HepG2 (cell line): Measurements from ENCODE around the gene DAZAP1. TPM values are rescaled to one million over a fixed set of nuclear protein-coding genes. Genes with fewer than 3 reads are reported as not detected.

Source experiments
- ATAC-seq: fragments of 200-7000 bp; cut with Tn5 transposase; 3 replicates; pipeline ENCODE4 v1.9.1; 2020; ENCODE audit warnings: mild to moderate bottlenecking, moderate library complexity
- BruUV-seq: library from RNA; stranded (reverse); fragments of 400-500 nt; replicated peaks from 2 replicates; lab custom pipeline; 2021; lab: Mats Ljungman, UMichigan
- CTCF ChIA-PET: fragments of 300-600 bp; formaldehyde crosslinking; extraction: SDS; loops from one replicate; lab custom pipeline; 2021; ENCODE audit warnings: low total read pairs, inconsistent platforms, low intra/inter-chr PET ratio; lab: Yijun Ruan, JAX
- POLR2A ChIA-PET: fragments of 350-600 bp; sonication (Branson Sonifier 250); formaldehyde crosslinking; loops from one replicate; lab custom pipeline; 2020; ENCODE audit warnings: antibody characterized with exemption, inconsistent platforms; lab: Yijun Ruan, JAX
- DNase-seq: peaks from one replicate; pipeline ENCODE4 v3.0.0-alpha.2; 2015; ENCODE audit warnings: low spot score
- FAIRE-seq: peaks from 3 replicates; lab custom pipeline; 2011; peaks lifted over from hg19 to GRCh38; lab: Jason Lieb, UNC
- H2AFZ ChIP-seq: one replicate; pipeline ENCODE4 v1.6.1; 2011; ENCODE audit warnings: low read length, inconsistent platforms
- H3K27ac ChIP-seq: fragments of 300-600 bp; 3 replicates; pipeline ENCODE4 v1.8.0; 2011; ENCODE audit warnings: mixed run types, mild to moderate bottlenecking, mixed read lengths, low read length, inconsistent platforms; ENCODE audit not compliant: insufficient read depth; ENCODE audit errors: extremely low read length
- H3K27me3 ChIP-seq, 2 experiments: fragments of 200-600 bp in 1 of 2; 2 replicates in 1 of 2; 3 replicates in 1 of 2; pipeline versions ENCODE4 v1.6.0 to v1.8.0; 2011; ENCODE audit warnings: low read length in 2 of 2, mild to moderate bottlenecking in 2 of 2, moderate library complexity in 2 of 2, inconsistent platforms in 1 of 2; ENCODE audit not compliant: insufficient read depth in 2 of 2, control insufficient read depth in 1 of 2
- H3K36me3 ChIP-seq, 2 experiments: fragments of 200-600 bp in 1 of 2; replicated peaks in 1 of 2; 2 replicates in 1 of 2; 3 replicates in 1 of 2; pipeline versions ENCODE4 v1.5.1 to v1.8.0; 2011; ENCODE audit warnings: low read length in 2 of 2, inconsistent platforms in 1 of 2; ENCODE audit not compliant: insufficient read depth in 2 of 2, control insufficient read depth in 1 of 2
- H3K4me1 ChIP-seq: 2 replicates; pipeline ENCODE4 v1.5.1; 2012; ENCODE audit warnings: low read length, inconsistent platforms; ENCODE audit not compliant: insufficient read depth
- H3K4me2 ChIP-seq: 2 replicates; pipeline ENCODE4 v1.6.0; 2011; ENCODE audit warnings: low read depth, low read length, inconsistent platforms
- H3K4me3 ChIP-seq, 3 experiments: fragments of 200-600 bp in 1 of 3; sonication (generic), shearing (Covaris generic) in 1 of 3; replicated peaks in 1 of 3; 2 replicates each; pipeline ENCODE4 v1.5.1; 2011 to 2016; ENCODE audit warnings: low read length in 3 of 3, inconsistent platforms in 2 of 3, low read depth in 2 of 3, mild to moderate bottlenecking in 2 of 3, control low read depth in 1 of 3, mixed read lengths in 1 of 3; ENCODE audit not compliant: insufficient read depth in 1 of 3
- H3K79me2 ChIP-seq: one replicate; pipeline ENCODE4 v1.6.1; 2011; ENCODE audit warnings: low read length, inconsistent platforms; ENCODE audit not compliant: insufficient read depth
- H3K9ac ChIP-seq: 2 replicates; pipeline ENCODE4 v1.6.0; 2011; ENCODE audit warnings: mild to moderate bottlenecking, low read depth, low read length, inconsistent platforms; ENCODE audit not compliant: insufficient read depth
- H3K9me3 ChIP-seq: 2 replicates; pipeline ENCODE4 v1.5.1; 2012; ENCODE audit warnings: mild to moderate bottlenecking, low read length
- H4K20me1 ChIP-seq: 2 replicates; pipeline ENCODE4 v1.6.0; 2011; ENCODE audit warnings: inconsistent platforms, mild to moderate bottlenecking, low read length, moderate library complexity; ENCODE audit not compliant: insufficient read depth
- AGO1 ChIP-seq: fragments of 200-400 bp; formaldehyde crosslinking; IDR thresholded peaks from 2 replicates; pipeline ENCODE4 v1.6.1; 2017; ENCODE audit warnings: mild to moderate bottlenecking, low read depth, low read length, moderate library complexity; ENCODE audit not compliant: poor library complexity, severe bottlenecking
- AGO2 ChIP-seq: fragments of 200-400 bp; formaldehyde crosslinking; optimal IDR thresholded peaks from 2 replicates; pipeline ENCODE3; 2017; ENCODE audit warnings: mild to moderate bottlenecking, low read depth, low read length, moderate library complexity
- HHEX ChIP-seq: IDR thresholded peaks from 2 replicates; pipeline ENCODE4 v1.6.1; 2016; ENCODE audit warnings: control low read depth
- HNRNPL ChIP-seq: fragments of 200-400 bp; formaldehyde crosslinking; IDR thresholded peaks from 2 replicates; pipeline ENCODE4 v1.6.1; 2017; ENCODE audit warnings: mild to moderate bottlenecking, low read depth, low read length
- HNRNPLL ChIP-seq: fragments of 200-400 bp; formaldehyde crosslinking; IDR thresholded peaks from 2 replicates; pipeline ENCODE4 v1.6.1; 2017; ENCODE audit warnings: mild to moderate bottlenecking, low read depth, low read length; ENCODE audit not compliant: poor library complexity, severe bottlenecking
- NFE2L2 ChIP-seq: fragments of 150-350 bp; IDR thresholded peaks from 2 replicates; pipeline ENCODE4 v1.6.1; 2014; ENCODE audit warnings: low read length
- POLR2AphosphoS2 ChIP-seq: IDR thresholded peaks from 2 replicates; pipeline ENCODE4 v1.6.1; 2011; ENCODE audit warnings: low read depth, low read length, improper control_type of control experiment
- RBFOX2 ChIP-seq: fragments of 200-400 bp; formaldehyde crosslinking; IDR thresholded peaks from 2 replicates; pipeline ENCODE4 v1.6.1; 2017; ENCODE audit warnings: low read depth, mild to moderate bottlenecking, low read length
- ZNF160 ChIP-seq: sonication (generic); formaldehyde crosslinking; IDR thresholded peaks from 2 replicates; pipeline ENCODE4 v1.8.0; 2022; ENCODE audit warnings: mild to moderate bottlenecking, inconsistent platforms, missing genetic modification reagents
- ZNF451 ChIP-seq: sonication (generic); formaldehyde crosslinking; IDR thresholded peaks from 2 replicates; pipeline ENCODE4 v1.5.0; 2020; ENCODE audit warnings: mild to moderate bottlenecking, missing genetic modification reagents
- ZNF496 ChIP-seq: sonication (generic); formaldehyde crosslinking; IDR thresholded peaks from 2 replicates; pipeline ENCODE4 v1.8.1; 2023; ENCODE audit warnings: mild to moderate bottlenecking, moderate library complexity, missing genetic modification reagents; ENCODE audit not compliant: insufficient replicate concordance
- WGBS: methylation state at CpG from one replicate; pipeline ENCODE4 v1.1.6; 2017; ENCODE audit warnings: low lambda C conversion rate; 5-methylcytosine and 5-hydroxymethylcytosine counted together
- in situ Hi-C: cut with HindIII; loops from 2 replicates; pipeline ENCODE4 v1.10.0; 2017; ENCODE audit warnings: low pct_unique_long_range_greater_than_20kb; ENCODE audit not compliant: extremely low pct_ligation_motif_present
- intact Hi-C: fragments of 100-400 bp; cut with micrococcal nuclease; formaldehyde crosslinking; loops from one replicate; pipeline ENCODE4 v1.10.0; 2022; ENCODE audit not compliant: unreplicated experiment
- polyA plus RNA-seq, 8 experiments: library from polyadenylated mRNA; depleted of rRNA in 3 of 8; stranded (reverse) in 7 of 8; unstranded in 1 of 8; fragments of >200 nt; fragmentation: Illumina TruSeq in 4 of 8; extraction: Trizol in 4 of 8; gene quantifications; 2 replicates each; pipeline versions ENCODE4 v1.2.1 to v1.2.3, GENCODE V29; 2011 to 2016; ENCODE audit warnings: low read depth in 4 of 8, missing spikeins in 1 of 8, mixed read lengths in 1 of 8; ENCODE audit not compliant: insufficient read depth in 1 of 8
- total RNA-seq, 5 experiments: library from RNA; depleted of rRNA; stranded (reverse); fragments of >200 nt; fragmentation: Illumina TruSeq; extraction: Trizol; gene quantifications; 2 replicates each; pipeline ENCODE4 v1.2.3, GENCODE V29; 2016; ENCODE audit warnings: low read depth in 1 of 5
- TF ChIP-seq, protein P1 (sequence below): sonication (generic); formaldehyde crosslinking; IDR thresholded peaks from 2 replicates; pipeline ENCODE4 v1.8.1; 2023; ENCODE audit warnings: missing genetic modification reagents, mild to moderate bottlenecking, borderline replicate concordance
- TF ChIP-seq, protein P2 (sequence below): sonication (generic); formaldehyde crosslinking; conservative IDR thresholded peaks from 2 replicates; pipeline ENCODE4 v1.4.0; 2020; ENCODE audit warnings: missing genetic modification reagents
- TF ChIP-seq, protein P3 (sequence below): fragments of 450-650 bp; IDR thresholded peaks from 2 replicates; pipeline ENCODE4 v1.6.1; 2016

The DAZAP1 gene
- total and polyA plus RNA-seq, 2 of the 13 experiments (the other 11 are each of a cell fraction or from before 2014, with no cell fraction given): 63.3 to 79.2 TPM

DNA sequence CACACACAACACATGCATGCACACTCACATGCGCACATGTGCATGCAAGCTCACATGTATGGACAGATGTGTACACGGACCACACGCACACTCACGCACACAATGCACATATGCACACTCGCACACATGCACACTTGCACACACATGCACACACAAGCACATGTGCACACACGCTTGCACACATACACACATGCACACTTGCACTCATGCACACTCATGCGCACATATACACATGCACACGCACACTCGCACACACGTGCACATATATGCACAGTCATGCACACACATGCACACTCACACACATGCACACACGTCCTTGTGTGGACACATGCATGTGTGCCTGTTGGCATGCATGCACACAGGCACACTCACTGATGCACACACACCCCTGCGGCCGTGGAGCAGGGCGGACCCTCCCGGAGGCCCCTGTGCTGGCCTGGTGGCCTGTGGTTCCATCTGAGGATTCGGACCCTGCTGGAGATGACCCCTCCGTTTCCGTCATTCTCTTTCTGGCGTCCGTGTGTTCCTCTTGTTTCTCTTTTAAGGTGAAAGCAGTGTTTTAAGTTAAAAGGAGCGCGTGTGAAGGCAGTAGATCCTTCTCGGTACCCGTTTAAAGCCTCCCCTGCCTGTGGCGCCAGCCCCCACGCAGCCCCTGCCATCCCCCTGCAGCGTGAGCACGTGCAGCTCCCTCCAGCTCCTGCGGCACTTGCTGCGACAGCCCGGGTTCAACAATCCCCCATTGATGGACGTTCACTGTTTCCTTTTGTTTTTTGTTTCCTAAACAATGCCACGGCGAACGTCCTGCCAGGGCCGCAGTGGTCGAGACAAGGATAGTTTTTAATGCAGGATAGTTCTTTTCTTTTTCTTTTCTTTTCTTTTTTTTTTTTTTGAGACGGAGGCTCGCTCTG is 18.1 kb upstream of the DAZAP1 start:
- 95% methylated on average over 38 of the region's 39 CpGs for WGBS

DNA sequence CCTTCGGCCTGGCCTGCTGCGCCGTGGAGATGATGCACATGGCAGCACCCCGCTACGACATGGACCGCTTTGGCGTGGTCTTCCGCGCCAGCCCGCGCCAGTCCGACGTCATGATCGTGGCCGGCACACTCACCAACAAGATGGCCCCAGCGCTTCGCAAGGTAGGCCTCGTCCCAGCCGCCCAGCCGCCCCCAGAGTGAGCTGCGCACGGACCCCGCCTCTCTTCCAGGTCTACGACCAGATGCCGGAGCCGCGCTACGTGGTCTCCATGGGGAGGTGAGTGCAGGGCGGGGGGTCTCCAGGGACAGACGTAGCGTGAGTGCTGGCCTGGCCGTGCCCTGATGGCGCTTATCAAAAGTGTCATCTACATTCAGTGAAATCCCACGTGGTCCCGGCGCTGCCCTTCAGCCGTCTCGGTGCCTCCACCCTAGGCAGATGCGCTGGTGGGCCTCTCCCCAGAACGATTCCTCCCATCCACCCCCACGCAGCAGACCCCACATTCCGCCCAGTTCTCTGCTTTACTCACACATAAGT is 16.4 kb upstream of the DAZAP1 start:
- in situ Hi-C loops (no loop called here), intact Hi-C loops (no loop called here)
- ATAC-seq (no peak), DNase-seq (no peak)
- no peak overlapping the region for H3K4me2 ChIP-seq
- H3K27ac ChIP-seq: no peak overlapping the region
- no TSS peak for BruUV-seq
- no peaks in the 10 kb centered on the region for H3K9me3 ChIP-seq
- H2AFZ ChIP-seq: no peak overlapping the region
- no peaks in the 10 kb centered on the region for H3K27me3 ChIP-seq
- peak; percentile 80 for TF ChIP-seq AGO2
- TF ChIP-seq, protein P1, sequence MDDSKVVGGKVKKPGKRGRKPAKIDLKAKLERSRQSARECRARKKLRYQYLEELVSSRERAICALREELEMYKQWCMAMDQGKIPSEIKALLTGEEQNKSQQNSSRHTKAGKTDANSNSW (CRISPR knock-in tag): no peak
- no peak for TF ChIP-seq ZNF160
- TF ChIP-seq POLR2AphosphoS2: no peak
- TF ChIP-seq ZNF451 (CRISPR knock-in tag): no peak
- TF ChIP-seq ZNF496: no peak
- TF ChIP-seq RBFOX2: 0 out of 2 replicates have a peak, but pooled peaks have one; percentile 40
- TF ChIP-seq AGO1: peak; percentile 44
- TF ChIP-seq, protein P2, sequence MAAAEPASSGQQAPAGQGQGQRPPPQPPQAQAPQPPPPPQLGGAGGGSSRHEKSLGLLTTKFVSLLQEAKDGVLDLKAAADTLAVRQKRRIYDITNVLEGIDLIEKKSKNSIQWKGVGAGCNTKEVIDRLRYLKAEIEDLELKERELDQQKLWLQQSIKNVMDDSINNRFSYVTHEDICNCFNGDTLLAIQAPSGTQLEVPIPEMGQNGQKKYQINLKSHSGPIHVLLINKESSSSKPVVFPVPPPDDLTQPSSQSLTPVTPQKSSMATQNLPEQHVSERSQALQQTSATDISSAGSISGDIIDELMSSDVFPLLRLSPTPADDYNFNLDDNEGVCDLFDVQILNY: no peak
- TF ChIP-seq, all 625 proteins: peak for 3
- H3K9ac ChIP-seq: no peak overlapping the region
- CTCF ChIA-PET: no interaction called here
- H3K79me2 ChIP-seq: peaks cover 3% of the 10 kb centered on the region
- POLR2A ChIA-PET: no interaction called here
- no peaks in the 10 kb centered on the region for H4K20me1 ChIP-seq
- peaks cover 9 to 35% of the 10 kb centered on the region in 2 experiments for H3K36me3 ChIP-seq
- 98% methylated on average over 35 of the region's 42 CpGs for WGBS
- H3K4me3 ChIP-seq: no peak overlapping the region
- H3K4me1 ChIP-seq: peaks cover 18% of the 10 kb centered on the region
- no peak for FAIRE-seq

More for the DNA sequence above, 18.1 kb upstream of the DAZAP1 start:
- in situ Hi-C loops: no loop called here
- H3K9ac ChIP-seq: no peak overlapping the region
- peak; percentile 54 for TF ChIP-seq HNRNPLL
- TF ChIP-seq HNRNPL: 0 out of 2 replicates have a peak, but pooled peaks have one; percentile 13
- peak; percentile 32; the same call in 1 of the 2 replicates for TF ChIP-seq NFE2L2
- TF ChIP-seq, protein P3, sequence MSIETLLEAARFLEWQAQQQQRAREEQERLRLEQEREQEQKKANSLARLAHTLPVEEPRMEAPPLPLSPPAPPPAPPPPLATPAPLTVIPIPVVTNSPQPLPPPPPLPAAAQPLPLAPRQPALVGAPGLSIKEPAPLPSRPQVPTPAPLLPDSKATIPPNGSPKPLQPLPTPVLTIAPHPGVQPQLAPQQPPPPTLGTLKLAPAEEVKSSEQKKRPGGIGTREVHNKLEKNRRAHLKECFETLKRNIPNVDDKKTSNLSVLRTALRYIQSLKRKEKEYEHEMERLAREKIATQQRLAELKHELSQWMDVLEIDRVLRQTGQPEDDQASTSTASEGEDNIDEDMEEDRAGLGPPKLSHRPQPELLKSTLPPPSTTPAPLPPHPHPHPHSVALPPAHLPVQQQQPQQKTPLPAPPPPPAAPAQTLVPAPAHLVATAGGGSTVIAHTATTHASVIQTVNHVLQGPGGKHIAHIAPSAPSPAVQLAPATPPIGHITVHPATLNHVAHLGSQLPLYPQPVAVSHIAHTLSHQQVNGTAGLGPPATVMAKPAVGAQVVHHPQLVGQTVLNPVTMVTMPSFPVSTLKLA: peak; percentile 96
- TF ChIP-seq HHEX (CRISPR knock-in tag): no peak
- ATAC-seq: no peak
- H3K36me3 ChIP-seq: peaks cover 9 to 35% of the 10 kb centered on the region in 2 experiments
- no peak overlapping the region for H3K27ac ChIP-seq
- H4K20me1 ChIP-seq: no peaks in the 10 kb centered on the region
- H3K27me3 ChIP-seq: no peaks in the 10 kb centered on the region; a peak in 1 of 5 replicates
- DNase-seq: no peak
- H3K79me2 ChIP-seq: peaks cover 9% of the 10 kb centered on the region
- no peak overlapping the region for H2AFZ ChIP-seq
- H3K4me1 ChIP-seq: peaks cover 15% of the 10 kb centered on the region
- no peak overlapping the region for H3K4me3 ChIP-seq
- no peak overlapping the region for H3K4me2 ChIP-seq
- BruUV-seq: no TSS peak
- ChIA-PET POLR2A (no interaction called here), CTCF (no interaction called here)
- FAIRE-seq: no peak
- intact Hi-C loops: no loop called here
- no peaks in the 10 kb centered on the region for H3K9me3 ChIP-seq
